ENCODE measurements around the gene HVCN1. TPM values are rescaled to one million over a fixed set of nuclear protein-coding genes. Genes with fewer than 3 reads are reported as not detected.

The HVCN1 gene
- total RNA-seq, 1 donor, result 2.9 TPM

- TF ChIP-seq CTCF (IDR thresholded peaks at IDR 0.05; ENCODE audit: extremely low read depth, low read depth, low read length), result no peak
- peak; percentile 94 for DNase-seq (ENCODE audit: insufficient read length, low spot score, missing footprints)
- Histone ChIP-seq H3K36me3 (ENCODE audit: insufficient read depth, low read length) (no peaks in the 10 kb centered on the region), H3K27me3 (ENCODE audit: insufficient read depth, low read length) (peaks cover 10% of the 10 kb centered on the region), H4K20me1 (ENCODE audit: insufficient read depth, low read length) (no peaks in the 10 kb centered on the region), H3K4me1 (ENCODE audit: insufficient read depth, low read length) (peaks cover 7% of the 10 kb centered on the region), H3K79me2 (ENCODE audit: insufficient read depth, low read length) (no peaks in the 10 kb centered on the region), H3K27ac (ENCODE audit: low read depth, low read length) (no peak overlapping the region), H3K4me2 (ENCODE audit: insufficient read depth, low read length) (peak overlapping the region; percentile 87), H3K4me3 (ENCODE audit: insufficient read depth, low read length) (peak overlapping the region; percentile 70), H2AFZ (ENCODE audit: low read length) (peak overlapping the region; percentile 96), H3K9me3 (ENCODE audit: low read depth, low read length) (no peaks in the 10 kb centered on the region)
Measured at GRCh38 chr12:110689281-110690126, 589 bp upstream of the HVCN1 start.

DNA sequence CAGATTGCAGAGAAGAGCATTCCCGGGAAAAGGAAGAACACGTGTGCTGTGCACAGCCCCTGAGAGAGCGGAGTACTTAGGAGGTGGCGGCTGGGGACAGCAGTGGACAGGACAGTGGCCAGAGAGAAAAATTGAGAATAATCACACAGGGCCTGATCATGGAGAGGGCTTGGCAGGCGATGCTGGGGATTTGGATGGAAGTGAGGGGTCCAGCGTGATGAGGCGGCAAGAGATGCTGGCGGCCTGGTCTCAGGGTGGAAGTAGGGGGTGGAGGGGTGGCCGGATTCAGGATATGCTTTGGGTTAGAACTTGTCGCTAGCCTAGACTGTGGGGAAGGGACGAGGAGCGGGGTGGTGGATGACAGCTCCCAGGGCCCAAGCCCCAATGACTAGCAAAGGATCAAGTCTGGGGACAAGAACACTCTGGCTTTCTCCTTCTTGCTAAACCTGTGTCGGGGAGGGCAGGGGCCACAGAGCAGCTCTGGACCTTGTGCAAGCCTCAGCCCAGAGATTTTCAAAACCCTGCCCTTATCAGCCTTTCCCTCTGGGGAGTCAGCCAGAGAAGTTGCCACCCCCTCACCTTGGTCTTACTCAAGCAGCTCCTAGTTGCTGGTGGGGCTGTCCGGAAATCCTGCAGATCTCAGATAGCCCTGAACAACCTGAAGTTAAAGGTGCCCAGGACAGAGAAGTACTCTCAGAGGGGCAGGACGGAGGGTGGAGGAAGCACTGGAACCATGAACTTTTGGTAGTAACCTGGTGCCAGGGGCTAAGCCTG lies 1.3 kb downstream of the HVCN1 start:
- Histone ChIP-seq H3K4me1 (ENCODE audit: insufficient read depth, low read length) (peaks cover 7% of the 10 kb centered on the region), H3K9me3 (ENCODE audit: low read depth, low read length) (no peaks in the 10 kb centered on the region), H3K4me3 (ENCODE audit: insufficient read depth, low read length) (no peak overlapping the region), H3K4me2 (ENCODE audit: insufficient read depth, low read length) (no peak overlapping the region), H3K27ac (ENCODE audit: low read depth, low read length) (no peak overlapping the region), H3K79me2 (ENCODE audit: insufficient read depth, low read length) (no peaks in the 10 kb centered on the region), H4K20me1 (ENCODE audit: insufficient read depth, low read length) (no peaks in the 10 kb centered on the region), H3K27me3 (ENCODE audit: insufficient read depth, low read length) (peaks cover 10% of the 10 kb centered on the region), H3K36me3 (ENCODE audit: insufficient read depth, low read length) (no peaks in the 10 kb centered on the region), H2AFZ (ENCODE audit: low read length) (no peak overlapping the region)
- TF ChIP-seq CTCF (IDR thresholded peaks at IDR 0.05; ENCODE audit: extremely low read depth, low read depth, low read length), result no peak
- peak; percentile 18 for DNase-seq (ENCODE audit: insufficient read length, low spot score, missing footprints)

DNA sequence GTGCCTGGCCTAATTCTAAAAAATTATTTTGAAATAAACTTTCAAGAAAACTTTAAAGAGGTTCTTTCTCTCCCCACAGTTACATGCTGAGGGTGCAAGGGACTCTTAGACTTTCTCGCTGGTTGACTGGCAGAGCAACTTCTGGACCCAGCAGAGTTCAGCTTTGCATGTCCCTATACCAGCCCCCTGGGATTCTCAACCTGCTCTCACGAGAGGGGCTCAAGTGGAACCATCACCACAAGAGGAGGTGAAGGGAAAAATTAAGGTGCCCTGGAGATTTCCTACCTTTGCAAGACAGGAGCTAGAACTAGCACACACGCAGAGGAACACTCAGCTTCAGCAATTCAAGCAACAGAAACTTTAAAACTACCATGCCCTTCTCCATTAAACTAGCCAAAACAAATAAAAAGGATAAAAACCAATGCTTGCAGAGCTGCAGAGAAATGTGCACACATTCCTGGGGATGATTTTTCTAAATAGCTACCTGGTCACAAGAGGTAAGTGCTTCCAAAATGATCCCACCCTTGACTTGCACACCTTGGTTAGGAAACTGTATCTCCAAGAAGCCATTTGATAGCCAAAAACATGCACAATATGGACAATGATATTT lies 2.5 kb downstream of the HVCN1 start:
- no peaks in the 10 kb centered on the region for H4K20me1 ChIP-seq (ENCODE audit: insufficient read depth, low read length)
- H3K27me3 ChIP-seq (ENCODE audit: insufficient read depth, low read length), result peaks cover 10% of the 10 kb centered on the region
- no peak for TF ChIP-seq CTCF (IDR thresholded peaks at IDR 0.05; ENCODE audit: extremely low read depth, low read depth, low read length)
- H3K9me3 ChIP-seq (ENCODE audit: low read depth, low read length), result no peaks in the 10 kb centered on the region
- no peaks in the 10 kb centered on the region for H3K79me2 ChIP-seq (ENCODE audit: insufficient read depth, low read length)
- peaks cover 7% of the 10 kb centered on the region for H3K4me1 ChIP-seq (ENCODE audit: insufficient read depth, low read length)
- no peaks in the 10 kb centered on the region for H3K36me3 ChIP-seq (ENCODE audit: insufficient read depth, low read length)
- no peak overlapping the region for H3K4me2 ChIP-seq (ENCODE audit: insufficient read depth, low read length)
- H3K4me3 ChIP-seq (ENCODE audit: insufficient read depth, low read length), result no peak overlapping the region
- no peak overlapping the region for H3K27ac ChIP-seq (ENCODE audit: low read depth, low read length)
- no peak overlapping the region for H2AFZ ChIP-seq (ENCODE audit: low read length)
- peak; percentile 32 for DNase-seq (ENCODE audit: insufficient read length, low spot score, missing footprints)
